HepG2 (cell line): ENCODE data around the gene TRMT1. TPM values are rescaled to one million over a fixed set of nuclear protein-coding genes. Genes with fewer than 3 reads are reported as not detected.

Experiments used
- AHR ChIP-seq: IDR thresholded peaks from 2 replicates; pipeline ENCODE4 v1.6.1; 2018; ENCODE audit warnings: missing genetic modification reagents, missing compliant biosample characterization
- ASH2L ChIP-seq: fragments of 300-600, 200-600 bp; sonication (generic); IDR thresholded peaks from 2 replicates; pipeline ENCODE4 v1.7.0; 2017; ENCODE audit warnings: low read depth, mild to moderate bottlenecking, moderate library complexity, mixed read lengths, low read length; ENCODE audit not compliant: insufficient read length
- EED ChIP-seq: sonication (generic); formaldehyde crosslinking; IDR thresholded peaks from 2 replicates; pipeline ENCODE4 v1.5.0; 2020; ENCODE audit warnings: mild to moderate bottlenecking, missing genetic modification reagents
- ELF3 ChIP-seq: IDR thresholded peaks from 2 replicates; pipeline ENCODE4 v1.6.1; 2016; ENCODE audit warnings: missing genetic modification reagents, missing compliant biosample characterization
- GABPB1 ChIP-seq: IDR thresholded peaks from 2 replicates; pipeline ENCODE4 v1.6.1; 2016; ENCODE audit warnings: mild to moderate bottlenecking, missing genetic modification reagents, moderate library complexity, missing compliant biosample characterization
- HNF4G ChIP-seq, 2 experiments: sonication (generic) in 1 of 2; formaldehyde crosslinking in 1 of 2; IDR thresholded peaks; 2 replicates each; pipeline versions ENCODE4 v1.4.0 to v1.6.1; 2011 to 2020; ENCODE audit warnings: borderline replicate concordance in 2 of 2, low read depth in 2 of 2, mild to moderate bottlenecking in 2 of 2, low read length in 1 of 2, missing genetic modification reagents in 1 of 2, moderate library complexity in 1 of 2
- HOXA9 ChIP-seq: sonication (generic); formaldehyde crosslinking; IDR thresholded peaks from 2 replicates; pipeline ENCODE4 v1.8.1; 2022; ENCODE audit warnings: missing genetic modification reagents, mild to moderate bottlenecking, moderate library complexity, borderline replicate concordance
- MXI1 ChIP-seq: IDR thresholded peaks from 3 replicates; pipeline ENCODE4 v1.6.1; 2012; ENCODE audit warnings: low read depth, low read length, inconsistent platforms, borderline replicate concordance
- NFE2 ChIP-seq: sonication (generic); formaldehyde crosslinking; IDR thresholded peaks from 2 replicates; pipeline ENCODE4 v1.4.0; 2020; ENCODE audit warnings: missing genetic modification reagents
- NFIB ChIP-seq: sonication (generic); formaldehyde crosslinking; IDR thresholded peaks from 2 replicates; pipeline ENCODE4 v1.9.0; 2021; ENCODE audit warnings: missing genetic modification reagents, mild to moderate bottlenecking, borderline replicate concordance
- NPAS2 ChIP-seq: sonication (generic); formaldehyde crosslinking; IDR thresholded peaks from 2 replicates; pipeline ENCODE4 v1.8.0; 2022; ENCODE audit warnings: mild to moderate bottlenecking, missing genetic modification reagents, borderline replicate concordance
- POLR2A ChIP-seq, 2 experiments: IDR thresholded peaks; 2 replicates each; pipeline ENCODE4 v1.6.1; 2011; ENCODE audit warnings: low read depth in 2 of 2, low read length in 2 of 2, mild to moderate bottlenecking in 1 of 2, moderate library complexity in 1 of 2; ENCODE audit not compliant: insufficient read depth in 1 of 2
- PTBP1 ChIP-seq: fragments of 200-400 bp; formaldehyde crosslinking; IDR thresholded peaks from 2 replicates; pipeline ENCODE4 v1.6.1; 2018; ENCODE audit warnings: low read length, low read depth; ENCODE audit not compliant: poor library complexity, severe bottlenecking
- RCOR2 ChIP-seq: IDR thresholded peaks from 2 replicates; pipeline ENCODE4 v1.6.1; 2016; ENCODE audit warnings: missing biosample characterization, missing genetic modification reagents
- RXRB ChIP-seq: IDR thresholded peaks from 2 replicates; pipeline ENCODE4 v1.6.1; 2016; ENCODE audit warnings: borderline replicate concordance, missing genetic modification reagents, missing compliant biosample characterization
- SMARCC2 ChIP-seq: fragments of 450-650 bp; IDR thresholded peaks from 2 replicates; pipeline ENCODE4 v1.6.1; 2017; ENCODE audit warnings: antibody characterized with exemption, mild to moderate bottlenecking
- SMYD3 ChIP-seq: sonication (generic); formaldehyde crosslinking; IDR thresholded peaks from 2 replicates; pipeline ENCODE4 v1.8.1; 2023; ENCODE audit warnings: mild to moderate bottlenecking, missing genetic modification reagents
- SPEN ChIP-seq: sonication (generic); formaldehyde crosslinking; IDR thresholded peaks from 2 replicates; pipeline ENCODE4 v1.5.1; 2020; ENCODE audit warnings: low read depth, mild to moderate bottlenecking, missing genetic modification reagents
- SSRP1 ChIP-seq: IDR thresholded peaks from 2 replicates; pipeline ENCODE4 v1.6.1; 2016; ENCODE audit warnings: control low read depth
- ZFP36L2 ChIP-seq: sonication (generic); formaldehyde crosslinking; IDR thresholded peaks from 2 replicates; pipeline ENCODE4 v1.4.0; 2020; ENCODE audit warnings: missing genetic modification reagents
- ZNF260 ChIP-seq: sonication (generic); formaldehyde crosslinking; IDR thresholded peaks from 2 replicates; pipeline ENCODE4 v1.4.0; 2020; ENCODE audit warnings: missing genetic modification reagents, low read depth, mild to moderate bottlenecking, borderline replicate concordance
- ZNF629 ChIP-seq: sonication (generic); formaldehyde crosslinking; conservative IDR thresholded peaks from 2 replicates; pipeline ENCODE4 v1.5.0; 2020; ENCODE audit warnings: missing genetic modification reagents
- ZNF841 ChIP-seq: sonication (generic); formaldehyde crosslinking; IDR thresholded peaks from 2 replicates; pipeline ENCODE4 v1.8.1; 2023; ENCODE audit warnings: missing genetic modification reagents, borderline replicate concordance
- polyA plus RNA-seq, 8 experiments: library from polyadenylated mRNA; depleted of rRNA in 3 of 8; stranded (reverse) in 7 of 8; unstranded in 1 of 8; fragments of >200 nt; fragmentation: Illumina TruSeq in 4 of 8; extraction: Trizol in 4 of 8; gene quantifications; 2 replicates each; pipeline versions ENCODE4 v1.2.1 to v1.2.3, GENCODE V29; 2011 to 2016; ENCODE audit warnings: low read depth in 4 of 8, missing spikeins in 1 of 8, mixed read lengths in 1 of 8; ENCODE audit not compliant: insufficient read depth in 1 of 8
- total RNA-seq, 5 experiments: library from RNA; depleted of rRNA; stranded (reverse); fragments of >200 nt; fragmentation: Illumina TruSeq; extraction: Trizol; gene quantifications; 2 replicates each; pipeline ENCODE4 v1.2.3, GENCODE V29; 2016; ENCODE audit warnings: low read depth in 1 of 5
- TF ChIP-seq, protein P1 (sequence below): sonication (generic); formaldehyde crosslinking; IDR thresholded peaks from 2 replicates; pipeline ENCODE4 v1.8.0; 2023; ENCODE audit warnings: mild to moderate bottlenecking, missing genetic modification reagents
- TF ChIP-seq, protein P2 (sequence below): sonication (generic); formaldehyde crosslinking; IDR thresholded peaks from 2 replicates; pipeline ENCODE4 v1.5.0; 2020; ENCODE audit warnings: missing genetic modification reagents, mild to moderate bottlenecking, borderline replicate concordance
- TF ChIP-seq, protein P3 (sequence below), 2 experiments: sonication (generic) in 1 of 2; formaldehyde crosslinking in 1 of 2; IDR thresholded peaks; 2 replicates each; pipeline versions ENCODE4 v1.4.0 to v1.6.1; 2018 to 2020; ENCODE audit warnings: missing genetic modification reagents in 2 of 2, borderline replicate concordance in 1 of 2, low read depth in 1 of 2, mild to moderate bottlenecking in 1 of 2, missing biosample characterization in 1 of 2

Gene TRMT1
- total and polyA plus RNA-seq, 2 of the 13 experiments (the other 11 are each of a cell fraction or from before 2014, with no cell fraction given), result 35.5 to 44.1 TPM

DNA sequence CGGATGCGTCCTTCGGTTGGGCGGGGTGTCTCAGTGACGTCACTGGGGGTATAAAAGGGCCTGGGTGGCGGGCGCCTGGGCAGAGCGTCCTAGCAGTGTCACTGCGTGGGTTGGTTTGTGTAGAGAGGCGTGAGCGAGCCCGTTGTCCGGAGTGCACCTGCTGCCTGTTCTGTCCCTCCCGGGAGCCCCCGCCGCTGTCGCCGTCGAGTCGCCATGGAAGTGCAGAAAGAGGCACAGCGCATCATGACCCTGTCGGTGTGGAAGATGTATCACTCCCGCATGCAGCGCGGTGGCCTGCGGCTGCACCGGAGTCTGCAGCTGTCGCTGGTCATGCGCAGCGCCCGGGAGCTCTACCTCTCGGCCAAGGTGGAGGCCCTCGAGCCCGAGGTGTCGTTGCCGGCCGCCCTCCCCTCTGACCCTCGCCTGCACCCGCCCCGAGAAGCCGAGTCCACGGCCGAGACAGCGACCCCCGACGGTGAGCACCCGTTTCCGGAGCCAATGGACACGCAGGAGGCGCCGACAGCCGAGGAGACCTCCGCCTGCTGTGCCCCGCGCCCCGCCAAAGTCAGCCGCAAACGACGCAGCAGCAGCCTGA is 36.5 kb upstream of the TRMT1 start (continued):
- TF ChIP-seq RCOR2 (CRISPR knock-in tag), result peak; percentile 22; the same call in 1 of the 2 replicates
- TF ChIP-seq, protein P1, sequence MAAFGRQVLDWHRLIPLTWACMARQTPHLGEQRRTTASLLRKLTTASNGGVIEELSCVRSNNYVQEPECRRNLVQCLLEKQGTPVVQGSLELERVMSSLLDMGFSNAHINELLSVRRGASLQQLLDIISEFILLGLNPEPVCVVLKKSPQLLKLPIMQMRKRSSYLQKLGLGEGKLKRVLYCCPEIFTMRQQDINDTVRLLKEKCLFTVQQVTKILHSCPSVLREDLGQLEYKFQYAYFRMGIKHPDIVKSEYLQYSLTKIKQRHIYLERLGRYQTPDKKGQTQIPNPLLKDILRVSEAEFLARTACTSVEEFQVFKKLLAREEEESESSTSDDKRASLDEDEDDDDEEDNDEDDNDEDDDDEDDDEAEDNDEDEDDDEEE (CRISPR knock-in tag), result no peak
- no peak for TF ChIP-seq SMARCC2
- TF ChIP-seq, protein P2, sequence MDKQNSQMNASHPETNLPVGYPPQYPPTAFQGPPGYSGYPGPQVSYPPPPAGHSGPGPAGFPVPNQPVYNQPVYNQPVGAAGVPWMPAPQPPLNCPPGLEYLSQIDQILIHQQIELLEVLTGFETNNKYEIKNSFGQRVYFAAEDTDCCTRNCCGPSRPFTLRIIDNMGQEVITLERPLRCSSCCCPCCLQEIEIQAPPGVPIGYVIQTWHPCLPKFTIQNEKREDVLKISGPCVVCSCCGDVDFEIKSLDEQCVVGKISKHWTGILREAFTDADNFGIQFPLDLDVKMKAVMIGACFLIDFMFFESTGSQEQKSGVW, result no peak
- no peak for TF ChIP-seq EED (CRISPR knock-in tag)
- TF ChIP-seq ZNF841 (CRISPR knock-in tag), result peak; percentile 7; the same call in 1 of the 2 replicates
- TF ChIP-seq, protein P3, sequence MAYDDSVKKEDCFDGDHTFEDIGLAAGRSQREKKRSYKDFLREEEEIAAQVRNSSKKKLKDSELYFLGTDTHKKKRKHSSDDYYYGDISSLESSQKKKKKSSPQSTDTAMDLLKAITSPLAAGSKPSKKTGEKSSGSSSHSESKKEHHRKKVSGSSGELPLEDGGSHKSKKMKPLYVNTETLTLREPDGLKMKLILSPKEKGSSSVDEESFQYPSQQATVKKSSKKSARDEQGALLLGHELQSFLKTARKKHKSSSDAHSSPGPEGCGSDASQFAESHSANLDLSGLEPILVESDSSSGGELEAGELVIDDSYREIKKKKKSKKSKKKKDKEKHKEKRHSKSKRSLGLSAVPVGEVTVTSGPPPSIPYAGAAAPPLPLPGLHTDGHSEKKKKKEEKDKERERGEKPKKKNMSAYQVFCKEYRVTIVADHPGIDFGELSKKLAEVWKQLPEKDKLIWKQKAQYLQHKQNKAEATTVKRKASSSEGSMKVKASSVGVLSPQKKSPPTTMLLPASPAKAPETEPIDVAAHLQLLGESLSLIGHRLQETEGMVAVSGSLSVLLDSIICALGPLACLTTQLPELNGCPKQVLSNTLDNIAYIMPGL (CRISPR knock-in tag; IDR thresholded peaks at IDR 0.05; ENCODE audit: borderline replicate concordance in 1 of 2, low read depth in 1 of 2), result 0 out of 4 replicates have a peak, but pooled peaks of 1 of the 2 experiments have one; percentile 27
- TF ChIP-seq NFE2 (CRISPR knock-in tag), result no peak
- TF ChIP-seq SSRP1 (CRISPR knock-in tag), result no peak
- no peak for TF ChIP-seq AHR (CRISPR knock-in tag)
- TF ChIP-seq PTBP1, result no peak
- no peak; the same call in 1 of the 2 replicates for TF ChIP-seq ZNF629
- peak; percentile 35; the same call in 1 of the 2 replicates for TF ChIP-seq SPEN (CRISPR knock-in tag)
- peak; percentile 56 for TF ChIP-seq RXRB
- TF ChIP-seq GABPB1 (CRISPR knock-in tag), result peak; percentile 73; the same call in 1 of the 2 replicates
- TF ChIP-seq POLR2A (IDR thresholded peaks at IDR 0.05; ENCODE audit: insufficient read depth in 1 of 2, low read depth in 2 of 2, low read length in 2 of 2), result peak; percentile 100
- peak; percentile 72; the same call in 1 of the 2 replicates for TF ChIP-seq HOXA9 (CRISPR knock-in tag)
- peak; percentile 57 for TF ChIP-seq ELF3 (CRISPR knock-in tag)
- no peak for TF ChIP-seq NPAS2
- no peak for TF ChIP-seq NFIB
- peak; percentile 45; the same call in 1 of the 2 replicates for TF ChIP-seq SMYD3 (CRISPR knock-in tag)
- peak; percentile 36; the same call in 1 of the 2 replicates for TF ChIP-seq ZFP36L2 (CRISPR knock-in tag)
- TF ChIP-seq HNF4G (IDR thresholded peaks at IDR 0.05; ENCODE audit: borderline replicate concordance, low read depth, low read length), result peak; percentile 16; the same call in 1 of the 2 replicates
- TF ChIP-seq HNF4G (CRISPR knock-in tag; IDR thresholded peaks at IDR 0.05; ENCODE audit: borderline replicate concordance, low read depth), result no peak
- no peak for TF ChIP-seq ZNF260
- TF ChIP-seq ASH2L, result no peak
- TF ChIP-seq MXI1, result peak; percentile 71; the same call in 1 of the 3 replicates
